Endothelial cell of umbilical vein (primary cell): ENCODE measurements around the gene ZNF141. TPM values are rescaled to one million over a fixed set of nuclear protein-coding genes. Genes with fewer than 3 reads are reported as not detected.

Experiments used
- BruUV-seq: library from RNA; stranded (reverse); fragments of 400-500 nt; replicated peaks from 2 replicates; lab custom pipeline; 2021; lab: Mats Ljungman, UMichigan
- CTCF ChIA-PET: fragments of 300-600, 350-600 bp; sonication (Branson Sonifier 250); formaldehyde crosslinking; loops from one replicate; lab custom pipeline; 2021; ENCODE audit warnings: antibody characterized with exemption, inconsistent platforms; lab: Charles Lee
- POLR2A ChIA-PET: fragments of 300-600, 350-600 bp; sonication (Branson Sonifier 250); formaldehyde crosslinking; loops from one replicate; lab custom pipeline; 2021; ENCODE audit warnings: antibody characterized with exemption, inconsistent platforms; lab: Charles Lee
- DNase-seq: peaks from one replicate; pipeline ENCODE4 v3.0.0-alpha.2; 2011; ENCODE audit warnings: low read depth, low spot score
- FAIRE-seq: peaks from 2 replicates; lab custom pipeline; 2011; peaks lifted over from hg19 to GRCh38; lab: Jason Lieb, UNC
- H2AFZ ChIP-seq: 2 replicates; pipeline ENCODE4 v1.6.0; 2012; ENCODE audit warnings: low read depth, low read length, control low read depth, inconsistent platforms
- H3K27ac ChIP-seq: 2 replicates; pipeline ENCODE4 v1.5.1; 2011; ENCODE audit warnings: low read depth, mild to moderate bottlenecking, control low read depth, low read length, moderate library complexity; ENCODE audit not compliant: insufficient read depth
- H3K27me3 ChIP-seq, 2 experiments: 2 replicates each; pipeline versions ENCODE4 v1.6.0 to v1.6.1; 2011; ENCODE audit warnings: low read length in 2 of 2, mixed read lengths in 1 of 2; ENCODE audit not compliant: control insufficient read depth in 2 of 2, insufficient read depth in 2 of 2
- H3K36me3 ChIP-seq, 2 experiments: 2 replicates in 1 of 2; 3 replicates in 1 of 2; pipeline ENCODE4 v1.5.1; 2011; ENCODE audit warnings: low read length in 2 of 2, mild to moderate bottlenecking in 1 of 2, moderate library complexity in 1 of 2; ENCODE audit not compliant: control insufficient read depth in 2 of 2, insufficient read depth in 2 of 2; ENCODE audit errors: extremely low read depth in 1 of 2
- H3K4me1 ChIP-seq: 3 replicates; pipeline ENCODE4 v1.5.1; 2011; ENCODE audit warnings: mild to moderate bottlenecking, low read length; ENCODE audit not compliant: control insufficient read depth, insufficient read depth; ENCODE audit errors: extremely low read depth
- H3K4me2 ChIP-seq: 2 replicates; pipeline ENCODE4 v1.6.1; 2011; ENCODE audit warnings: low read length, control low read depth, mixed read lengths; ENCODE audit not compliant: insufficient read depth
- H3K4me3 ChIP-seq, 3 experiments: fragments of 200-600 bp in 1 of 3; sonication (generic), shearing (Covaris generic) in 1 of 3; replicated peaks in 1 of 3; 2 replicates each; pipeline ENCODE4 v1.5.1; 2011 to 2016; ENCODE audit warnings: control low read depth in 3 of 3, low read length in 3 of 3, mild to moderate bottlenecking in 2 of 3, inconsistent platforms in 1 of 3, low read depth in 1 of 3, moderate library complexity in 1 of 3; ENCODE audit not compliant: insufficient read depth in 1 of 3
- H3K79me2 ChIP-seq: 2 replicates; pipeline ENCODE4 v1.6.0; 2012; ENCODE audit warnings: low read length, inconsistent platforms; ENCODE audit not compliant: control insufficient read depth, insufficient read depth
- H3K9ac ChIP-seq: replicated peaks from 2 replicates; pipeline ENCODE3; 2011; ENCODE audit warnings: low read length, control low read depth; ENCODE audit not compliant: insufficient read depth; ENCODE audit errors: extremely low read depth
- H3K9me1 ChIP-seq: replicated peaks from 3 replicates; pipeline ENCODE4 v1.6.0; 2011; ENCODE audit warnings: mild to moderate bottlenecking, low read length; ENCODE audit not compliant: control insufficient read depth, insufficient read depth; ENCODE audit errors: extremely low read depth
- H3K9me3 ChIP-seq: replicated peaks from 2 replicates; pipeline ENCODE4 v1.5.1; 2012; ENCODE audit warnings: low read length, inconsistent platforms; ENCODE audit not compliant: control insufficient read depth, insufficient read depth
- H4K20me1 ChIP-seq: replicated peaks from 2 replicates; pipeline ENCODE3; 2011; ENCODE audit warnings: mild to moderate bottlenecking, low read length; ENCODE audit not compliant: control insufficient read depth, insufficient read depth; ENCODE audit errors: extremely low read depth
- CTCF ChIP-seq, 2 donors: IDR thresholded peaks; 1 replicate in 1 of 2; 2 replicates in 1 of 2; pipeline ENCODE4 v1.5.1; 2011; ENCODE audit warnings: low read length in 2 of 2, mild to moderate bottlenecking in 2 of 2, moderate library complexity in 2 of 2, control low read depth in 1 of 2, inconsistent platforms in 1 of 2, low read depth in 1 of 2; ENCODE audit not compliant: insufficient read depth in 1 of 2; ENCODE audit errors: extremely low read depth in 1 of 2
- EZH2 ChIP-seq: IDR thresholded peaks from 2 replicates; pipeline ENCODE4 v1.6.1; 2012; ENCODE audit warnings: borderline replicate concordance, low read depth, mild to moderate bottlenecking, moderate library complexity, low read length, inconsistent platforms; ENCODE audit not compliant: severe bottlenecking
- FOS ChIP-seq: IDR thresholded peaks from 2 replicates; pipeline ENCODE4 v1.6.1; 2011; ENCODE audit warnings: mild to moderate bottlenecking, low read length, moderate library complexity, borderline replicate concordance; ENCODE audit not compliant: insufficient read depth
- GATA2 ChIP-seq: IDR thresholded peaks from 2 replicates; pipeline ENCODE4 v1.7.0; 2011; ENCODE audit warnings: low read depth, mild to moderate bottlenecking, moderate library complexity, mixed read lengths, low read length; ENCODE audit not compliant: insufficient read length, insufficient read depth
- JUN ChIP-seq: IDR thresholded peaks from 2 replicates; pipeline ENCODE4 v1.6.1; 2011; ENCODE audit warnings: borderline replicate concordance, low read depth; ENCODE audit not compliant: insufficient read length, insufficient read depth
- MAX ChIP-seq: IDR thresholded peaks from 2 replicates; pipeline ENCODE4 v1.6.1; 2011; ENCODE audit not compliant: insufficient read depth, insufficient read length
- MYC ChIP-seq: IDR thresholded peaks from one replicate; pipeline ENCODE4 v1.6.1; 2011; ENCODE audit warnings: mild to moderate bottlenecking, low read depth, low read length
- POLR2A ChIP-seq: IDR thresholded peaks from 2 replicates; pipeline ENCODE4 v1.6.1; 2012; ENCODE audit warnings: low read depth, mild to moderate bottlenecking, control low read depth, low read length
- POLR2AphosphoS5 ChIP-seq: IDR thresholded peaks from 2 replicates; pipeline ENCODE4 v1.6.1; 2012; ENCODE audit warnings: low read depth, mild to moderate bottlenecking, control low read depth, low read length, moderate library complexity; ENCODE audit not compliant: insufficient read depth
- dilution Hi-C: fragments of 300-500 bp; cut with MboI; formaldehyde crosslinking; loops from one replicate; pipeline ENCODE4 v1.15.0; 2019; ENCODE audit warnings: low sequenced_read_pairs; ENCODE audit not compliant: extremely low pct_ligation_motif_present
- intact Hi-C: fragments of 100-400 bp; cut with micrococcal nuclease; formaldehyde crosslinking; loops from one replicate; pipeline ENCODE4 v1.10.0; 2022
- polyA plus RNA-seq, 4 experiments: library from polyadenylated mRNA; depleted of rRNA in 3 of 4; stranded (reverse) in 3 of 4; unstranded in 1 of 4; fragments of >200 nt; gene quantifications; 2 replicates each; pipeline versions ENCODE4 v1.2.1 to v1.2.3, GENCODE V29; 2011 to 2012; ENCODE audit warnings: missing spikeins in 1 of 4
- total RNA-seq: library from RNA; stranded (reverse); gene quantifications from 2 replicates; pipeline ENCODE4 v1.2.3, GENCODE V29; 2021

Gene ZNF141
- total and polyA plus RNA-seq, 2 donors (not counting 3 experiments of a cell fraction or from before 2014, with no cell fraction given): 2.2 to 11.4 TPM

DNA sequence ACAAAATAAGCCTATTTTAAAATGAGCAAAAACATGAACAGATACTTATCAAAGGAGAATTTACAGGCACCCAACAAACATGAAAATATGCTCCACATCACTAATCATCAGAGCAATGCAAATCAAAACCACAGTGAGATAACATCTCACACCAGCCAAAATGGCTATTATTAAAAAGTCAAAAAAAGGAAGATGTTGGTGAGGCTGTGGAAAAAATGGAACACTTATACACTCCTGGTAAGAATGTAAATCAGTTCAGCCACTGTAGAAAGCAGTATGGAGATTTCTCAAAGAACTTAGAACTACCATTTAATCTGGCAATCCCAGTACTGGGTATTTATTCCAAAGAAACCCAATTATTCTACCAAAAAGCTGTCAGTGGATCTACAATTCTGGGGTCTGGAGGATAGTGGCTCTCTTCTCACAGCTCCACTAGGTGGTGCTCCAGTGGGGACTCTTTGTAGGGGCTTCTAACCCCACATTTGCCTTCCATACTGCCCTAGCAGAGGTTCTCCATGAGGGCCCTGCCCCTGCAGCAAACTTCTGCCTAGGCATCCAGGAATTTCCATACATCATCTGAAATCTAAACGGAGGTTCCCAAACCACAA lies 23.2 kb upstream of the ZNF141 start:
- no peak for DNase-seq
- Histone ChIP-seq H4K20me1 (no peaks in the 10 kb centered on the region), H3K79me2 (no peaks in the 10 kb centered on the region), H3K27ac (no peak overlapping the region), H3K36me3 (no peaks in the 10 kb centered on the region), H3K27me3 (no peaks in the 10 kb centered on the region), H3K9ac (no peak overlapping the region), H3K4me1 (no peaks in the 10 kb centered on the region), H2AFZ (no peak overlapping the region), H3K9me1 (no peaks in the 10 kb centered on the region), H3K9me3 (no peaks in the 10 kb centered on the region), H3K4me2 (no peak overlapping the region), H3K4me3 (no peak overlapping the region)
- no TSS peak for BruUV-seq
- ChIA-PET POLR2A (no interaction called here), CTCF (no interaction called here)
- dilution Hi-C loops: no loop called here
- intact Hi-C loops: no loop called here
- FAIRE-seq: no peak
- TF ChIP-seq MAX (no peak), CTCF (IDR thresholded peaks at IDR 0.05; ENCODE audit: extremely low read depth in 1 of 2, insufficient read depth in 1 of 2, low read depth in 1 of 2, low read length in 2 of 2) (no peak), FOS (no peak), GATA2 (no peak), EZH2 (no peak), POLR2AphosphoS5 (no peak), MYC (no peak), JUN (no peak), POLR2A (no peak)
